BLaER1 treated with 17β-estradiol and CSF1 and Interleukin-3, amounts not matched to agents 10 nM and 100 nM (cell line): Measurements from ENCODE around the gene NGEF.

ENCODE experiments used
- H3K27ac ChIP-seq, 11 experiments: shearing (Covaris generic); formaldehyde crosslinking; 2 replicates each; pipeline ENCODE4 v1.8.1; 2022
- H3K27me3 ChIP-seq, 11 experiments: shearing (Covaris generic); formaldehyde crosslinking; 2 replicates each; pipeline ENCODE4 v1.8.1; 2022
- H3K36me3 ChIP-seq, 11 experiments: shearing (Covaris generic); formaldehyde crosslinking; 2 replicates each; pipeline ENCODE4 v1.8.1; 2022
- H3K4me1 ChIP-seq, 10 experiments: shearing (Covaris generic); formaldehyde crosslinking; 2 replicates each; pipeline ENCODE4 v1.8.1; 2022
- H3K4me2 ChIP-seq, 11 experiments: shearing (Covaris generic); formaldehyde crosslinking; 2 replicates each; pipeline ENCODE4 v1.8.1; 2022
- H3K4me3 ChIP-seq, 10 experiments: shearing (Covaris generic); formaldehyde crosslinking; 2 replicates each; pipeline ENCODE4 v1.8.1; 2022
- H3K9ac ChIP-seq, 11 experiments: shearing (Covaris generic); formaldehyde crosslinking; 2 replicates each; pipeline ENCODE4 v1.8.1; 2022
- H3K9me3 ChIP-seq, 11 experiments: shearing (Covaris generic); formaldehyde crosslinking; replicated peaks in 1 of 11; 2 replicates each; pipeline ENCODE4 v1.8.1; 2022
- H4K20me1 ChIP-seq, 11 experiments: shearing (Covaris generic); formaldehyde crosslinking; 2 replicates each; pipeline ENCODE4 v1.8.1; 2022
- Cebpa-rat ChIP-seq, 11 experiments: shearing (Covaris generic); IDR thresholded peaks; 2 replicates each; pipeline ENCODE4 v1.8.1; 2022

Gene NGEF

DNA sequence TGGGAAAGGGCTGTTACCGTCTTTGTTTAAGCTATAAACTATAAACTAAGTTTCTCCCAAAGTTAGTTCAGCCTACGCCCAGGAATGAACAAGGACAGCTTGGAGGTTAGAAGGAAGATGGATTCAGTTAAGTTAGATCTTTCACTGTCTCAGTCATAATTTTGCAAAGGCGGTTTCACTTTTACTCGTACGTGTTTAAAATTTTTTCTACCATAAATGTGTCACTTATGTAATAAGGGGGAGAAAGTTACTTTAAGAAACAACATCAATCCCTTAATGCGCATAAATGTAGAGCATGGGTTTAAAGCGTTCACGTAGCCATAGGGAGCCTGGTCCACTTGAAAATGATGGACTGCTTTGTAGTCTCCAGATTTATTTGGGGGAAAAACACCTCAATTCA is 71.7 kb downstream of the NGEF start:
- H3K27ac ChIP-seq = no peak overlapping the region
- H3K4me1 ChIP-seq = no peaks in the 10 kb centered on the region; a peak in 1 of 20 replicates
- H3K9me3 ChIP-seq = peaks cover 0 to 9% (median 0%) of the 10 kb centered on the region in 11 experiments; a peak in 2 of 22 replicates
- H3K27me3 ChIP-seq = no peaks in the 10 kb centered on the region
- no peaks in the 10 kb centered on the region for H3K36me3 ChIP-seq
- H3K4me2 ChIP-seq = no peak overlapping the region
- H3K4me3 ChIP-seq = no peak overlapping the region
- TF ChIP-seq Cebpa-rat (IDR thresholded peaks at IDR 0.05) = no peak
- no peaks in the 10 kb centered on the region for H4K20me1 ChIP-seq
- H3K9ac ChIP-seq = no peak overlapping the region

DNA sequence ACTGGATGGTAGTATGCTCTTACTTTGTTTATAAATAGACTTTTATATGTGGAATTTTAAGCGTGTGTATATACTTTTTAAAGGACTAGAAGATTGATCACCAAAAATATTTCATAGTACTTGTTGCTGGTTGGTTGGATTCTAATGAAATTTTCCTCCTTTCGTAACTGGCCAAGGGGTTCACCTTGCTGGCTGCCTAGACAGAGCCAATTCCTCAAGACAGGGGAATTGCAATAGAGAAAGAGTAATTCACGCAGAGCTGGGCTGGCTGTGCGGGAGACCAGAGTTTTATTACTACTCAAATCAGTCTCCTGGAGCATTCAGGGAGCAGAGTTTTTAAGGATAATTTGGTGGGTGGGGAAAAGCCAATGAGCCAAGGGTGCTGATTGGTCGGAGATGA is 72.3 kb downstream of the NGEF start:
- no peak overlapping the region for H3K4me3 ChIP-seq
- no peak overlapping the region for H3K4me2 ChIP-seq
- TF ChIP-seq Cebpa-rat (IDR thresholded peaks at IDR 0.05) = no peak
- no peaks in the 10 kb centered on the region for H4K20me1 ChIP-seq
- no peak overlapping the region for H3K9ac ChIP-seq
- no peaks in the 10 kb centered on the region for H3K27me3 ChIP-seq
- no peaks in the 10 kb centered on the region for H3K36me3 ChIP-seq
- H3K27ac ChIP-seq = no peak overlapping the region
- no peaks in the 10 kb centered on the region; a peak in 1 of 20 replicates for H3K4me1 ChIP-seq
- H3K9me3 ChIP-seq = peaks cover 0 to 9% (median 0%) of the 10 kb centered on the region in 11 experiments; a peak in 2 of 22 replicates

DNA sequence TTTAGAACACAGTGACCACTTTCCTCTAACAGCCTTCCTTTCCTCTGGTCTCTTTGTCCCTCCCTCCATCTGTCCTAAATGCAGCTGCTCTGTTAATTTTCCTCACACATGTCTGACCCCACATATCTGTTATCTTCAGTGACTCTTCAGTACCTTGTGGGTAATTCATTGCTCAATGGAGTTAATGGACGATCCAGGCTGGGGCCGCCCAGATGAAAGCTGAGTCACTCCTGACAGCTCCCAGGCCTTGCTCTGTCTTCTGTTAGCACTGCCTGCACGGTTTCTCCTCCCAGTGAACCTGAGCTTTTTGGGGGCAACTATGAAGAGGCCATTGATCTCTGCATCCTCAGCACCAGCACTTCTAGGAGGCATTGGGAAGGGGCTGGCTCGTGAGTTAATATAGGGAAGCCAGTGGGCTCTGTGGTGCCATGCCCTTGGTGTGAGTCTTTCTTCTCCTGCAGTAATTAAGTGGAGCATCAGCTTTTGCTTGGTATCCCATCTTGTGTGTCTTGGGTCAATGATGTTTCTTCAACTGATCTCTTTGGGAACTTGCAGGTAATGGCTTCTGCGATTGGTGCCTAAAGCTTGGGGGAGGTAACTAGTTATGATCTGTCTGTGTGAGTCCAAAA is 75.7 kb downstream of the NGEF start:
- Histone ChIP-seq H3K4me1 (no peaks in the 10 kb centered on the region), H3K9me3 (peaks cover 0 to 9% (median 0%) of the 10 kb centered on the region in 11 experiments; a peak in 2 of 22 replicates), H3K27ac (no peak overlapping the region), H3K4me2 (no peak overlapping the region), H3K4me3 (no peak overlapping the region), H3K27me3 (no peaks in the 10 kb centered on the region), H4K20me1 (no peaks in the 10 kb centered on the region), H3K36me3 (no peaks in the 10 kb centered on the region), H3K9ac (no peak overlapping the region)
- TF ChIP-seq Cebpa-rat (IDR thresholded peaks at IDR 0.05) = no peak

DNA sequence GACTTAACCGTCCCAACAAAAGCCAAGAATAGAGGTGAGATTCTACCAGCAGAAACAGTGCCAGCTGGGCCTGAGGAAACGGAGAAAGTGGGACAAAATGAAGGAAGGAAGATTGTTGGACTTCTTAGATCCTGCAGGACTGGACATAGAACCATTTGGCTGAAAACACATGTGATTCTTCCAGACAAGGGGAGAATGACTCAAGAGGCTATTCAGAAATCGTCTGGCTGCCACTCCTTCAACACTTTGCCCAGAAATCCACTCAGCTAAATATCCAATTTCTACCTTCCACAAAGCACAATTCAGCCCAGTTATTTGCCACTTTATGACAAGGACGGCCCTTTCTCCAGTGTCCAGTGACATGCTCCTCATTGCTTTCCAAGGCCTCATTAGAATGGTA is 81.4 kb downstream of the NGEF start:
- H4K20me1 ChIP-seq = no peaks in the 10 kb centered on the region
- no peak overlapping the region for H3K27ac ChIP-seq
- no peak for TF ChIP-seq Cebpa-rat (IDR thresholded peaks at IDR 0.05)
- H3K27me3 ChIP-seq = peaks cover 0 to 7% (median 0%) of the 10 kb centered on the region in 11 experiments; a peak in 4 of 22 replicates
- no peak overlapping the region for H3K4me3 ChIP-seq
- no peak overlapping the region for H3K9ac ChIP-seq
- H3K4me2 ChIP-seq = no peak overlapping the region
- H3K4me1 ChIP-seq = no peaks in the 10 kb centered on the region
- H3K9me3 ChIP-seq = peaks cover 15 to 39% (median 27%) of the 10 kb centered on the region in 11 experiments
- no peaks in the 10 kb centered on the region for H3K36me3 ChIP-seq

DNA sequence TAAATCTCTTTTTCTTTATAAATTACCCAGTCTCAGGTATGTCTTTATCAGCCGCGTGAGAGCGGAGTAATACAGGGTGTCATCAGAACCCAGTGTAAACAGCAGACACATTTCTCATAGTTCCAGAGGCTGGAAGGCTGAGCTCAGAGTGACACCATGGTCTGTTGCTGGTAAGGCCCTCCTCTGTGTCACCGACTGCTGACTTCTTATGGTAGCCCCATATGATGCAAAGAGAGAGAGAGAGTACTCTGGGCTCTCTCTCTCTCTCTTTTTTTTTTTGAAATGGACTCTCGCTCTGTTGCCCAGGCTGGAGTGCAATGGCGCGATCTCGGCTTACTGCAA is 83.0 kb downstream of the NGEF start:
- H4K20me1 ChIP-seq = no peaks in the 10 kb centered on the region
- no peak overlapping the region for H3K4me2 ChIP-seq
- H3K4me3 ChIP-seq = no peak overlapping the region
- H3K36me3 ChIP-seq = no peaks in the 10 kb centered on the region
- no peaks in the 10 kb centered on the region for H3K4me1 ChIP-seq
- peaks cover 15 to 39% (median 27%) of the 10 kb centered on the region in 11 experiments for H3K9me3 ChIP-seq
- H3K9ac ChIP-seq = no peak overlapping the region
- TF ChIP-seq Cebpa-rat (IDR thresholded peaks at IDR 0.05) = no peak
- peaks cover 0 to 14% (median 0%) of the 10 kb centered on the region in 11 experiments; a peak in 5 of 22 replicates for H3K27me3 ChIP-seq
- no peak overlapping the region for H3K27ac ChIP-seq

DNA sequence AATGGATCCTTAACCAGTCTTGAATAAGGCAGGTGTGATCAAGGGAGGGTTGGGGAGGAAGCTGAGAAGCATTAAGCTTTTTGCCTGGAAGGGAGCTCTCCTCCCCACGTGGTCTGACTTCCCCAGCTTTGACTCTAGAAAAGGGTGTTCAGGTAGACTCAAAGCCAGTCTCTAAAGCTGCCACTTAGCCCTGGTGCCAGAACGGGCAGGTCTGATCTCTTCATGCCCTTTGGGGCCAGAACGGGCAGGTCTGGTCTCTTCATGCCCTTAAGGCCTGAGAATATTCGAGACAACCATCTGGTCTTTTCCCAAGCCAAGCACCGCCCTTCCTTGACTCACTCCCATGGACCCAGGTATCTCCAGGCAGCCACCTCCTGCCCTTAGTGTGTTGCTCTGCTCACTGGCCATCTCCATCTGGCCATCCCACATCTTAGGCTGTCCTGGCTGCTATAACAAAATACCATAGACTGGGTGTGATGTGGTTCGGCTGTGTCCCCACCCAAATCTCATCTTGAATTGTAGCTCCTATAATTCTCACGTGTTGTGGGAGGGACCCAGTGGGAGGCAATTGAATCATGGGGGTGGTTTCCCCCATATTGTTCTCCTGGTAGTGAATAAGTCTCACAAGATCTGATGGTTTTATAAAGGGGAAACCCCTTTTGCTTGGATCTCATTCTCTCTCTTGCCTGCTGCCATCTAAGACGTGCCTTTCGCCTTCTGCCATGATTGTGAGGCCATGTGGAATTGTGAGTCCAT is 83.6 kb downstream of the NGEF start:
- Histone ChIP-seq H3K4me1 (no peaks in the 10 kb centered on the region), H3K4me2 (no peak overlapping the region), H4K20me1 (no peaks in the 10 kb centered on the region), H3K36me3 (no peaks in the 10 kb centered on the region), H3K9ac (no peak overlapping the region), H3K4me3 (no peak overlapping the region), H3K9me3 (peaks cover 15 to 39% (median 27%) of the 10 kb centered on the region in 11 experiments), H3K27ac (no peak overlapping the region), H3K27me3 (peaks cover 0 to 14% (median 0%) of the 10 kb centered on the region in 11 experiments; a peak in 5 of 22 replicates)
- no peak for TF ChIP-seq Cebpa-rat (IDR thresholded peaks at IDR 0.05)

DNA sequence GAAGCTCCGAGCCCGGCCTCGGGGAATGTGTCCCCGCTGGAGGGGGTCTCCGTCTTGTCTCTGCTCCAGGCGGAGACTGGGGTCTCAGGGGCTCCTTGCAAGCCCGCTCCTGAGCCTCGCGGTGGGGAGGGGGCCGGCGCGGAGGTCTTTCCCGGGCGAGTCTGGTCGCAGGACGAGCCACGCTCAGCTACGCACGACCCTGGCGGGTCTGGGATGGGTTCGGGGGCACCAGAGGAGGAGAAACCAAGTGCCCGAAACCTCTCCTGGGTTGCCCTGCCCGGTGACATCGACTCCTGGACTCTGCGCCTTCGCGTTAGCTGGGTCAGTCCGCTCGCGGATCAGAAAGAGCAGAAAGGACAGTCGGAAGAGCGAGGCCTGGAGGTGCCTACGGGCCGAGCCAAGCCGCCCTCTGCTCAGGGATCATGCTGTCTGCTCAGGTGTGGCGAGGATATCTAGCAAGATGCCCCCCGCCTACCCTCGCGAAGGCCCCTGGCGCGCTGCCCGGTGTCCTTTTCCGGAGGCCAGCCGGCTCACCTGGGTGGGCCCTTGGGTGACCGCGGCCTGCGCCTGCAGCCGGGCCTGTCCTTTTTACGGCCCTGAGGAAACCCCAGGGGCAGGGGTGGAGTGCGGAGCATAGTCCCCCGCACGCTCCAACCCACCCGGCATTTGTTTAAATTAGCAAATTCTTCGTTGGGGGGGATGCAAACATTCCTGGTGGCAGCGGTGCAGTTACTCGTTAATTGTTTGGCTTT is 84.3 kb downstream of the NGEF start:
- Histone ChIP-seq H3K27me3 (peaks cover 0 to 14% (median 0%) of the 10 kb centered on the region in 11 experiments; a peak in 5 of 22 replicates), H3K4me2 (no peak overlapping the region), H4K20me1 (no peaks in the 10 kb centered on the region), H3K9ac (no peak overlapping the region), H3K9me3 (peaks cover 15 to 42% (median 27%) of the 10 kb centered on the region in 11 experiments), H3K4me3 (no peak overlapping the region), H3K27ac (no peak overlapping the region), H3K36me3 (no peaks in the 10 kb centered on the region), H3K4me1 (no peaks in the 10 kb centered on the region)
- no peak for TF ChIP-seq Cebpa-rat (IDR thresholded peaks at IDR 0.05)

DNA sequence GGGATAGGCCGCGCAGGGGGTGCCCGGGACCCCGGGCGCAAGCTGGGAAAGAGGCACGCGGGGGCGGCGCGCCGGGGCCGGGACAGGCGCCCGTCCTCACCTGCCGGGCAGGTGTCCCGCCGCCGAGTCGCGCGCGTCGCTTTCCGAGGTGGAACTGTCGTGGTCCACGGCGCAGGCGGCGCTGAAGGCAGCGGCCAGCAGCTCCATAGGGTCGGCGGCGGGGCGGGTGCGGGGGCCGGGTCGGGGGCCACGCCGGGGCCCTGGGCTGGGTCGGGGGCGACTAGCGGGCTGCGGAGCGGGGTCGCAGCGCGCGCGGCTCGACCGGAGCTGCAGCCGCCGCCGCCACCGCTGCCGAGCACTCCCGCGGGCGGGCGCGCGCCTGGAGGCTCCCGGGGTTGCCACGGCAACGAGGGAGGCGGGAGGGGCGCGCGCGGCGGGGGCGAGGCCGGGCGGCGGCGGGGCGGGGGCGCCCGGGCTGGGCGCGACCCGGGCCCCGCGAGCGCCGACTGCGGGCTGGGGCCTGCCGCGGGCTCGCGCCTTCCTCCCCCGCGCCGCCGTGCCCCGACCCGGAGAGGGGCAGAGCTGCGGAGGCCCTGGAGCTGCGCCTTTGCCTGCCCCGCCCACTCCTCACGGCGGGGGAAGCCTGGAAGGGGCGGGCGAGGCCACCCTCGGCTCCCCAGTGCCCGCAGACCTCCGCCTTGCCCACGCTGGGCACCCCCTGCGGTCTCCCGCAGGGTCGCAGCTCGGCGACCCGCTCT is 85.1 kb downstream of the NGEF start:
- peaks cover 15 to 42% (median 27%) of the 10 kb centered on the region in 11 experiments for H3K9me3 ChIP-seq
- H3K4me3 ChIP-seq = no peak overlapping the region
- no peaks in the 10 kb centered on the region for H3K4me1 ChIP-seq
- H3K36me3 ChIP-seq = no peaks in the 10 kb centered on the region
- no peak for TF ChIP-seq Cebpa-rat (IDR thresholded peaks at IDR 0.05)
- H4K20me1 ChIP-seq = no peaks in the 10 kb centered on the region
- H3K4me2 ChIP-seq = no peak overlapping the region
- no peak overlapping the region for H3K9ac ChIP-seq
- H3K27ac ChIP-seq = no peak overlapping the region
- H3K27me3 ChIP-seq = peaks cover 0 to 14% (median 0%) of the 10 kb centered on the region in 11 experiments; a peak in 5 of 22 replicates
